ENCODE data around the gene GLRX5. TPM values are rescaled to one million over a fixed set of nuclear protein-coding genes. Genes with fewer than 3 reads are reported as not detected.
A peak's percentile ranks its signal among the peaks of the same experiment; 100 is the strongest.

The GLRX5 gene
- total RNA-seq, 1 donor from 2014 or later: 99.9 TPM

GRCh38 chr14:95559203-95559602 lies 24.4 kb downstream of the GLRX5 start:
- no peak overlapping the region for H3K4me2 ChIP-seq
- no peaks in the 10 kb centered on the region for H3K36me3 ChIP-seq
- H3K36me3 Mint-ChIP-seq: peaks cover 2% of the 10 kb centered on the region
- H3K9me3 Mint-ChIP-seq: no peaks in the 10 kb centered on the region
- H3K4me1 Mint-ChIP-seq: peaks cover 4% of the 10 kb centered on the region
- no peak overlapping the region for H3K4me3 Mint-ChIP-seq
- TF ChIP-seq CTCF (IDR thresholded peaks at IDR 0.05) (no peak), EZH2 (IDR thresholded peaks at IDR 0.05) (no peak), EZH2phosphoT487 (IDR thresholded peaks at IDR 0.05) (no peak)
- H3K4me3 ChIP-seq: no peak overlapping the region
- H3K4me1 ChIP-seq: no peaks in the 10 kb centered on the region
- no peaks in the 10 kb centered on the region for H3F3A ChIP-seq (ENCODE audit: low read depth)
- H3K27ac Mint-ChIP-seq: peak overlapping the region; percentile 40
- H3K9me3 ChIP-seq (ENCODE audit: low read depth): no peaks in the 10 kb centered on the region
- H2AFZ ChIP-seq (replicated peaks): no peak overlapping the region
- peaks cover 2% of the 10 kb centered on the region for H3K27me3 Mint-ChIP-seq (ENCODE audit: insufficient read depth, low read depth)
- H3K27ac ChIP-seq: no peak overlapping the region
- no peak for DNase-seq (ENCODE audit: low spot score)
- no peaks in the 10 kb centered on the region for H3K79me2 ChIP-seq (ENCODE audit: low read depth)
- no peak overlapping the region for H3K9ac ChIP-seq
- H4K20me1 ChIP-seq (ENCODE audit: low read depth): no peaks in the 10 kb centered on the region
- H3K27me3 ChIP-seq: no peaks in the 10 kb centered on the region

GRCh38 chr14:95561001-95561412 lies 26.2 kb downstream of the GLRX5 start:
- H3K9me3 Mint-ChIP-seq: no peaks in the 10 kb centered on the region
- Histone ChIP-seq H3K27me3 (no peaks in the 10 kb centered on the region), H2AFZ (replicated peaks) (no peak overlapping the region)

GRCh38 chr14:95562892-95563685 lies 28.2 kb downstream of the GLRX5 start:
- Histone ChIP-seq H3K79me2 (ENCODE audit: low read depth) (no peaks in the 10 kb centered on the region), H3K27me3 (no peaks in the 10 kb centered on the region), H3K27ac (no peak overlapping the region), H3K9ac (no peak overlapping the region), H3K4me1 (no peaks in the 10 kb centered on the region), H3K4me3 (no peak overlapping the region), H3K36me3 (no peaks in the 10 kb centered on the region), H2AFZ (replicated peaks) (no peak overlapping the region), H3K9me3 (ENCODE audit: low read depth) (no peaks in the 10 kb centered on the region), H3K4me2 (no peak overlapping the region), H4K20me1 (ENCODE audit: low read depth) (no peaks in the 10 kb centered on the region), H3F3A (ENCODE audit: low read depth) (no peaks in the 10 kb centered on the region)
- no peaks in the 10 kb centered on the region for H3K27me3 Mint-ChIP-seq (ENCODE audit: insufficient read depth, low read depth)
- H3K4me3 Mint-ChIP-seq: no peak overlapping the region
- peaks cover 4% of the 10 kb centered on the region for H3K4me1 Mint-ChIP-seq
- no peak for TF ChIP-seq EZH2 (IDR thresholded peaks at IDR 0.05)
- no peak for TF ChIP-seq CTCF (IDR thresholded peaks at IDR 0.05)
- no peak for TF ChIP-seq EZH2phosphoT487 (IDR thresholded peaks at IDR 0.05)
- peak overlapping the region; percentile 87 for H3K27ac Mint-ChIP-seq
- no peaks in the 10 kb centered on the region for H3K36me3 Mint-ChIP-seq
- DNase-seq (ENCODE audit: low spot score): no peak
- H3K9me3 Mint-ChIP-seq: no peaks in the 10 kb centered on the region

More at GRCh38 chr14:95561001-95561412, 26.2 kb downstream of the GLRX5 start:
- no peak overlapping the region for H3K4me3 ChIP-seq
- no peaks in the 10 kb centered on the region for H3F3A ChIP-seq (ENCODE audit: low read depth)
- H3K4me1 ChIP-seq: no peaks in the 10 kb centered on the region
- Mint-ChIP-seq H3K4me1 (peaks cover 4% of the 10 kb centered on the region), H3K36me3 (no peaks in the 10 kb centered on the region), H3K4me3 (no peak overlapping the region), H3K27me3 (ENCODE audit: insufficient read depth, low read depth) (peaks cover 2% of the 10 kb centered on the region), H3K27ac (no peak overlapping the region)
- no peaks in the 10 kb centered on the region for H3K9me3 ChIP-seq (ENCODE audit: low read depth)
- TF ChIP-seq CTCF (IDR thresholded peaks at IDR 0.05): peak; percentile 100
- TF ChIP-seq EZH2 (IDR thresholded peaks at IDR 0.05): no peak
- H3K36me3 ChIP-seq: no peaks in the 10 kb centered on the region
- peak overlapping the region; percentile 32 for H3K4me2 ChIP-seq
- DNase-seq (ENCODE audit: low spot score): peak; percentile 94
- H3K27ac ChIP-seq: no peak overlapping the region
- no peaks in the 10 kb centered on the region for H3K79me2 ChIP-seq (ENCODE audit: low read depth)
- H4K20me1 ChIP-seq (ENCODE audit: low read depth): no peaks in the 10 kb centered on the region
- H3K9ac ChIP-seq: no peak overlapping the region

All from neural progenitor cell (in vitro differentiated cells).